HG03521 (cell line): ENCODE data around the gene NPFFR1.
A peak's percentile ranks its signal among the peaks of the same experiment; 100 is the strongest.
"Not testable (repeated sequence)": the region's sequence is repeated elsewhere in the genome, so short reads cannot be mapped to it uniquely, and the experiment has no call there.

Source experiments
- ATAC-seq: cut with Tn5 transposase; IDR thresholded peaks from one replicate; pipeline ENCODE4 v1.9.1; 2021; ENCODE audit warnings: mild to moderate bottlenecking, moderate library complexity; ENCODE audit not compliant: unreplicated experiment

NPFFR1 gene

DNA sequence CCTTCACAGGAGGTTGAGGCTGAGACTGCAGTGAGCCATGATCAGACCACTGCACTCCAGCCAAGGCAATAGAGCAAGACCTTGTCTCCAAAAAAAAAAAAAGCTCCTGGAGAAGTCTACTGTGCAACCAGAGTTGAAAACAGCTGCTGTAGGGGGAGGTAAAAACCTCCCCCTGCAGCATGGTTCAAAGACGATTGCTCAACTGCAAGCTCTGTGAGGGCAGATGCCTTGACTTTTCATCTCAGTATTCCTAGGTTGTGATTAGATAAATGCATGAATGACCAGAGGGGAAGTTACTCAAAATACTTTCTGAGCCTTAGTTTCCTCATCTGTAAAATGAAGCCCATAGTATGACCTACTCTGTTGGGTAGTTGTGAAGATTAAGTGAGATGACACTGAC is 25.6 kb downstream of the NPFFR1 start:
- no peak for ATAC-seq

DNA sequence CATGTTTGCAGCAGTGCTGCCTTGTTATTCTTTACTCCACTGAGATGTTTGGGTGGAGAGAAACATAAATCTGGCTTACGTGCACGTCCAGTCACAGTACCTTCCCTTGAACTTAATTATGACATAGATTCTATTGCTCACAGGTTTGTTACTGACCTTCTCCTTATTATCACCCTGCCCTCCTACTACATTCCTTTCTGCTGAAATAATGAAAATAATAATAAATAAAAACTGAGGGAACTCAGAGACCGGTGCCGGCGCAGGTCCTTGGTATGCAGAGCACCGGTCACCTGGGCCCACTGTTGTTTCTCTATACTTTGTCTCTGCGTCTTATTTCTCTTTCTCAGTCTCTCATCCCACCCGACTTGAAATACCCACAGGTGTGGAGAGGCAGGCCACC is 26.0 kb downstream of the NPFFR1 start:
- not testable (repeated sequence) for ATAC-seq

GRCh38 chr10:70256463-70256862 is 27.3 kb downstream of the NPFFR1 start:
- no peak for ATAC-seq

- ATAC-seq: no peak
Observed at GRCh38 chr10:70255329-70256299, 28.2 kb downstream of the NPFFR1 start.

GRCh38 chr10:70254778-70255328 is 29.0 kb downstream of the NPFFR1 start:
- ATAC-seq: no peak

DNA sequence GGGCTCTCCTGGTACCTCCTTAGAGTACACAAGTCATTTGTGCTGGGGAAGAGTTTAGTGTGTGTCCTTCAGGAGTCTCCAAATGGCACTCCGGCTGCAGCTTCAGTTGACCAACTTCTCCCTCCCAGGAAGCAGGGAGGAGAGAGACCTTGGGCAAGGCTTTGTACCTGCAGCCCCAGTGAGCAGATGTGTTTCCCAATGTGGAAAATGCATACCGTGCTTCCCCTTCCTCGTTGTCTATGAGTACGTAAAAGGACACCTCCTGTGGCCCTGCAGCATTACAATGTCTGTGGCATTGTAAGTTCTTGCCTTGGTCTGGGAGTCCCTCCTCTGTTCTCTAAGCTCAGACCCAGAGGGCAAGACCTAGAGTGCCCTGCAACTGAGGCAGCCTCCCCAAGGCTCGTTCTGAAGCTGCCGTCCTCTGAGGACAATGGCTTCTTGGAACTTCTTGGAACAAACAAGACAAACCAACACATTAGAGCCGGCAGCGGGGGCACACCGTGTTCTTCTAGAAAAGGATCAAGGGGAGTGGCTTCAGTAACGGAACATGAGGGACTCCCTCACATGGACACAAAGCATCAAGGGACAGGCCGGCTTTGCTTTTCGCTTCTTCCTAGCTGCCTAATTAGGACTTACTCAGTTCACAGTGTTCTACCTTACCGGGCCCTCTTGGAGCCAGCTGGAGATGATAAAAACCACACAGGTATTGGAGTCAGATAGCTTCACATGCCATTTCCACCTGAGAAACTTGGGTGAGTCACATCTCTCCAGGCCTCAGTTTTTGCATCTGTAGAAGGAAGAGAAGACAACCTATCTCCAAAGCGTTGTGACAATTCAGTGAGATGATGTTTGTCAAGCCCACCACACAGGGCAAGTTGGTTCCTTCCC is 29.7 kb downstream of the NPFFR1 start:
- no peak for ATAC-seq

DNA sequence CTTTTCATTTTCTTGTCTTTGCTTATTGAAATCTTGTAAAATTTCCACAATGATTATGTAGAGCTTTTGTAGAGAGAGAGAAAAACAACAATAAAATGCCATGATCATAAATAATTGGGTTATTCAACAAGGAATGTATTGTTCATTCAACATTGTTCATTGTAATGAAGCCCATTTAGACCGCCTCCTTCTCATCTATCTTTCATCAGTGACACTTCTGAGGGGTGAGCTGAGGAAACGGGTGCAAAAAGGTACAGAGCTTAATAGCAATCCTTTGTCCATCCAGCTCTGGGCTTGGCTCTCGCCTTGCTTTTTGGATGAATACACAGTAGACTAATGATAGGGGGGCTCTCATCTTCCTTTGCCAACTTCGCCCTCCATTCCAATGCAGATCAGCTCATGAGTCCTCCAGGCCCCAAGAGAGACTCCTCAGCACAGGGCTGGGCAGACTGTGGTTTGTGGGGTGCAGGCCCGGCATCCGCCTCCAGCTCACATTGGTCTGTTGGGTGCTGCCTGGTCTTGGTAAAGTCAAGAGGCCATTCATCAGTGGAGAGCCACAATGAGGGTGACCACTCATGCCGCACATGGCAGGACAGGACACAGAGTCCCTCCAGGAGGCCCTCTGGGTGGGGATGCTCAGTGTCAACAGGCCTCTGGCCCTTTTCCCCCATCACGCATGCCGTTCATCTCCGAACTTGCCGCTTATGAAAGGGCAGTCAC is 32.7 kb downstream of the NPFFR1 start:
- ATAC-seq: no peak

- no peak for ATAC-seq
Observed at GRCh38 chr10:70247360-70247759, 36.4 kb downstream of the NPFFR1 start.

GRCh38 chr10:70241081-70241480 is 42.7 kb downstream of the NPFFR1 start:
- no peak for ATAC-seq

DNA sequence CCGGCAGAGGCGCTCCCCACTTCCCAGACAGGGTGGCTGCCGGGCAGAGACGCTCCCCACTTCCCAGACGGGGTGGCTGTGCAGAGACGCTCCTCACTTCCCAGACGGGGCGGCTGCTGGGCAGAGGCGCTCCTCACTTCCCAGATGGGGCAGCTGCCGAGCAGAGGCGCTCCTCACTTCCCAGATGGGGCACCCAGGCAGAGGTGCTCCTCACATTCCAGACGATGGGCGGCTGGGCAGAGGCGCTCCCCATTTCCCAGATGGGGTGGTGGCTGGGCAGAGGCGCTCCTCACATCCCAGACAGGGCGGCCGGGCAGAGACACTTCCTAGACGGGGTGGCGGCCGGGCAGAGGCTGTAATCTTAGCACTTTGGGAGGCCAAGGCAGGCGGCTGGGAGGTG is 43.8 kb downstream of the NPFFR1 start:
- ATAC-seq: not testable (repeated sequence)

DNA sequence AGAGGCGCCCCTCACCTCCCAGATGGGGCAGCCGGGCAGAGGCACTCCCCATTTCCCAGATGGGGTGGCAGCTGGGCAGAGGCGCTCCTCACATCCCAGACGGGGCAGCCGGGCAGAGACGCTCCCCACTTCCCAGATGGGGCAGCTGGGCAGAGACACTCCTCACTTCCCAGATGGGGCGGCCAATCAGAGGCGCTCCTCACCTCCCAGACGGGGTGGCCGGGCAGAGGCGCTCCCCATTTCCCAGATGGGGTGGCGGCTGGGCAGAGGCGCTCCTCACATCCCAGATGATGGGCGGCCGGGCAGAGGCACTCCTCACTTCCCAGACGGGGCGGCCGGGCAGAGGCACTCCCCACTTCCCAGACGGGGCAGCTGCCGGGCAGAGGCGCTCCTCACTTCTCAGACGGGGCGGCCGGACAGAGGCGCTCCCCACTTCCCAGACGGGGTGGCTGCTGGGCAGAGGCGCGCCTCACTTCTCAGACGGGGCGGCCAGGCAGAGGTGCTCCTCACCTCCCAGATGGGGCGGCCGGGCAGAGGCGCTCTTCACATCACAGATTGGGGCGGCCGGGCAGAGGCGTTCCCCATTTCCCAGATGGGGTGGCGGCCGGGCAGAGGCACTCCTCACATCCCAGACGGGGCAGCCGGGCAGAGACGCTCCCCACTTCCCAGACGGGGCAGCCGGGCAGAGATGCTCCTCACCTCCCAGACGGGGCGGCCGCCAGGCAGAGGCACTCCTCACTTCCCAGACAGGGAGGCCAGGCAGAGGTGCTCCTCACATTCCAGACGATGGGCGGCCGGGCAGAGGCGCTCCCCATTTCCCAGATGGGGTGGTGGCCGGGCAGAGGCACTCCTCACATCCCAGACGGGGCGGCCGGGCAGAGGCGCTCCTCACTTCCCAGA is 44.5 kb downstream of the NPFFR1 start:
- not testable (repeated sequence) for ATAC-seq

DNA sequence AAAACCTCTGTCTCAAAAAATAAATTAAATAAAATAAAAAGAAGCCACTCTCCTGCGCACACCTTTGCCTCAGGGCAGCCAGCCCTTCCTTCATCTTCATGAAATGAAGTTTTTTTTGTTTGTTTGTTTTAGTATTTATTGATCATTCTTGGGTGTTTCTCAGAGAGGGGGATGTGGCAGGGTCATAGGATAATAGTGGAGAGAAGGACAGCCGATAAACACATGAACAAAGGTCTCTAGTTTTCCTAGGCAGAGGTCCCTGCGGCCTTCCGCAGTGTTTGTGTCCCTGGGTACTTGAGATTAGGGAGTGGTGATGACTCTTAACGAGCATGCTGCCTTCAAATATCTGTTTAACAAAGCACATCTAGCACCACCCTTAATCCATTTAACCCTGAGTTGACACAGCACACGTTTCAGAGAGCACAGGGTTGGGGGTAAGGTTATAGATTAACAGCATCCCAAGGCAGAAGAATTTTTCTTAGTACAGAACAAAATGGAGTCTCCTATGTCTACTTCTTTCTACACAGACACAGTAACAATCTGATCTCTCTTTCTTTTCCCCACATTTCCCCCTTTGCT is 45.8 kb downstream of the NPFFR1 start:
- not testable (repeated sequence) for ATAC-seq

DNA sequence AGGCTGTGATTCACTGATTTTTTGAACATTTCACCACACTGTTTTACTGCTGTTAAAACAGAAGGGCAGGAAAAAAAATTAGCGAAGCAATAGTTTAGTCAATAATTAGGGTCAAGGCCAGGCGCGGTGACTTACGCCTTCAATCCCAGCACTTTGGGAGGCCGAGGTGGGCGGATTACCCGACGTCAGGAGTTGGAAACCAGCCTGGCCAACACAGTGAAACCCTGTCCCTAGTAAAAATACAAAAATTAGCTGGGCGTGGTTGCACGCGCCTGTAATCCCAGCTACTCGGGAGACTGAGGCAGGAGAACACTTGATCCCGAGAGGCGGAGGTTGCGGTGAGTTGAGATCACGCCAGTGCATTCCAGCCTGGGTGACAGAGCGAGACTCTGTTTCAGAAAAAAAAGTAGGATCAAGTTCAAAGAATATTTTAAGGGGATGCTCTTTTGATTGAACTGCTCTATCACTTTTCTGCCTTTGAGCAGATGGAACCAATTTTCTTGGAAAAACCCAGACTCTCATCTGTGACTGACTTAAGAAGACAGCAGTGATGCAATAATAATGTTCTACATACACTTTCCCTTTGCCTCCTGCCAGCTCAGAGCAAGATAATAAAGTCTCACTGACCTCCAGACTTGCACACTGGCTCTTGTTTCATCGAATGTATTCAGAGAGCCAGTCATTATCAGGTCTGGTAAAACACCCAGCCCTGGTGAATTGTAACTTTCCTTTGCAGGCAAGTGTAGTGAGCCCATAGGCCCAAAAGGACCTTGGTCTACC is 48.9 kb downstream of the NPFFR1 start:
- ATAC-seq: no peak

DNA sequence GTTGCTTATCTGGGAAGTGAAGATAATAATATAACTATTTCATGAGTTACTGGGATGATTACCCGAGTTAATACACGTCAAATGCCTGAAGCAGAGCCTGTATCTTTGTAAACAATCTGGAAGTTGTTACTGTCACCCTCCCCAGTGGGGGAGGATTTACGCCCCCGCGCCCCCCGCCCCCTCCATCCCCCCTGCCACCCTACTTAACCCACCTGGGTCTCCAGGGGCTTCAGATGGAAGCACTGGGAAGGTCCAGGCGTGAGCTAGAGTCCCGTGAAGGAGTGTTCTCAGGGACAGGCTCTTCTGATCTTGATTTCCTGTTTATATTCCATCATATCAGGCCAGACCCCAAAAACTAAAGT is 49.9 kb downstream of the NPFFR1 start:
- ATAC-seq: no peak

- peak; percentile 93 for ATAC-seq
Observed at GRCh38 chr10:70233109-70233938, 50.5 kb downstream of the NPFFR1 start, which contains the start of gene PPA1. Gene PPA1 (minus strand): TSS chr10:70233429. CDS start chr10:70233327, 102 bp downstream.

GRCh38 chr10:70232859-70233108 is 51.0 kb downstream of the NPFFR1 start:
- no peak for ATAC-seq

GRCh38 chr10:70232155-70232858 is 51.5 kb downstream of the NPFFR1 start:
- no peak for ATAC-seq
